ENCODE data around the gene RHOU.
"Not testable (repeated sequence)": the region's sequence is repeated elsewhere in the genome, so short reads cannot be mapped to it uniquely, and the experiment has no call there.

The RHOU gene

DNA sequence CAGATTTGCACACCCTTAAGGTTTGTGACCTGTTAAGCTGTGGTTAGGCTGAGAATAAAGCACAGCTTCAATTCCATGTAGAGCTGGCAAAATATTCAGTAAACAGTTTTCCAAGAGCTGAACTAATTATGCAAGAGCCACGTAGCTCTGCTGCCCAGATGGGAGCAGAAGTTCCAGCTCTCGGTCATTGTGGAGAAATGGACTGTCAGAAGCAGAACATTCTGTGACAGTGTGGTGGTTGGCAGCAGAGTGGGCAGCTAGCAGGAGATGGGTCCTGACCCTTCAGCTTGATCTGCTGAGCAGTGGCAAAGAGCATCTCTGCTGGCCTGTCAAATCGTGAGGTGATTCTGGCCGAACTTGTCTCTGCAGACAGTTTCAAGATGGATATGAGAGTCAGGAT, 23.2 kb downstream of the RHOU start:
- DNase-seq (ENCODE audit: low read depth): no peak

DNA sequence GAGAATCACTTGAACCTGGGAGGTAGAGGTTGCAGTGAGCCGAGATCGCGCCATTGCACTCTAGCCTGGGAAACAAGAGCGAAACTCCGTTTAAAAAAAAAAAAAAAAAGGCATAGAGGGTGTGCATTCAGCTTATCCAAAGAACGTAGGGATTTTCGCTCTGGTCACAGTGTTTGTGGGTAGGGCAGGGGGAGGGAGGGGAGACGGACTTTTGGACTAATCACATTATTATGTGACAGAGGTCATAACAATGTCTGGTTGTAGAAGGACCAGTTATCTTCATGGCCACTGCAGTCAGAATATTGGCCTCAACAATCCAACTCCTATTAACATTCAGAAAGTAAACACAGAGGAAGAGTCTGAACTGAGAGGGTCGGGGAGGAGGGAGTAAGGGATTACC, 25.7 kb downstream of the RHOU start:
- DNase-seq (ENCODE audit: low read depth): no peak

DNA sequence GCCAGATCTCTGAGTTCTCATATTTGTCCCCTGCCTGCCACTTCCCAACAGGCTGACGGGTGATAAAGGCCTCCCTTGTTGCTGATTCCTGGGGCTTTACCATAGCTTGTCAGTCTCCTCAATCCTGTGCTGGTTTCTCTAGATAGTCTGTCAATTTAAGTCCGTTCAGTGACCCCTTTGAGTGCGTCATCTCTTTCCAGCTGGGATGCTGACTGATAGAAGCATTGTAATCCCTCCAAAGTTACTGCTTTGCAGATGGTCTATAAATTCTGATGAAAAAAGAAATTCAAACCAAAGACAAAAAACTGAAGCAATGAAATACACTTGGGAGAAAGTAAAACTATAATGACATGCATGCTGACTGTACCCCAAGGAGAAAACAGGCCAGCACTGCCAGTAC, 28.3 kb downstream of the RHOU start:
- no peak for DNase-seq (ENCODE audit: low read depth)

DNA sequence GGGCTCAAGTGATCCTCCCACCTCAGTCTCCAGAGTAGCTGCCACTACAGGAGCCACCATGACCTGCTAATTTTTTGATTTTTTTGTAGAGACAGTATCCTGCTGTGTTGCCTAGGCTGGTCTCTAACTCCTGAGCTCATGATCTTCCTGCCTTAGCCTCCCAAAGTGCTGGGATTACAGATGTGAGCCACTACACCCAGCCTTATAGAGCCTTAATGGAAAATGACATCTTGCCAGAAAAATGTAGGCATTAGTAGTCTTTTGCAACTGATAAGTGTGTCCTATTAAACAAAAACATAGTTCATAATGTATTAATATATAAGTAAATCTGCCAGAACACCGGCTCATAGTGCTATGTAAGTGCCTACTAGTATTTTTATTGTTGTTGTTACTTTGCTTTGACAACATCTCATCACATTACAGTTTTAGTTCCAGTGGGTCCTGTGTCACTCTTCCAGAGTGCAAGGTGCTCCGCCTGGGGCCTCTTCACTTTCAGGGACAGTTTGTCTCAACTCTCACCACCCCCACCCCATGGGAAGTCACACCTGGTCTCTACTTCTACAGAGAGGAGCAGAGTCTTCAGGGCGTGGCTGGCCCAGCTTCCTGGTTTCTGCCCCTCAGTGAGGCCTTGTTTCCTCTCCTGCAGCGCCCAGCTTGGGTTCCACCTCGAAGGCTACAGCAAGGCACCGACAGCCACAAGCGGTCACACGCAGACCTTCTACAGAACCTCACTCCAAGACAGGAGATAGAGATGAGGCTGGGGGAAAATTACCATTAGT, 30.1 kb downstream of the RHOU start:
- DNase-seq (ENCODE audit: low read depth): no peak

DNA sequence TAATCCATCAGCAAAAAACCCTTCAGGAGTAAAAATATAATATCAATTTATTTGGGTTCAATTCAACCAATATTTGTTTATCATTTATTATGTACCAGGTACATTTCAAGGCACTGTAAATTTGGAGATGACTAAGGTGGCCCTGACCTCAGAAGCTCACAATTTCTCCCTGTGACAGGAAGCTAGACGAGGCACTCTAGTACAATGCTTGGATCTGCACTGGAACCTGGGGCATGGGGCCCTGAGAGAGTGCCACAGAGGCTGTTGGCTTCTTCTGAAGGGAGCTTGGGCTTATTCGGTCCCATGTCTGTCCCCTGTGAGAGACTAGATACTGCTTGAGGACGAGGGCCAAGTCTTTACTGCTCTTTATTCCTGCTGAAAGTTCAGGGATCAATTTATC, 31.5 kb downstream of the RHOU start:
- no peak for DNase-seq (ENCODE audit: low read depth)

DNA sequence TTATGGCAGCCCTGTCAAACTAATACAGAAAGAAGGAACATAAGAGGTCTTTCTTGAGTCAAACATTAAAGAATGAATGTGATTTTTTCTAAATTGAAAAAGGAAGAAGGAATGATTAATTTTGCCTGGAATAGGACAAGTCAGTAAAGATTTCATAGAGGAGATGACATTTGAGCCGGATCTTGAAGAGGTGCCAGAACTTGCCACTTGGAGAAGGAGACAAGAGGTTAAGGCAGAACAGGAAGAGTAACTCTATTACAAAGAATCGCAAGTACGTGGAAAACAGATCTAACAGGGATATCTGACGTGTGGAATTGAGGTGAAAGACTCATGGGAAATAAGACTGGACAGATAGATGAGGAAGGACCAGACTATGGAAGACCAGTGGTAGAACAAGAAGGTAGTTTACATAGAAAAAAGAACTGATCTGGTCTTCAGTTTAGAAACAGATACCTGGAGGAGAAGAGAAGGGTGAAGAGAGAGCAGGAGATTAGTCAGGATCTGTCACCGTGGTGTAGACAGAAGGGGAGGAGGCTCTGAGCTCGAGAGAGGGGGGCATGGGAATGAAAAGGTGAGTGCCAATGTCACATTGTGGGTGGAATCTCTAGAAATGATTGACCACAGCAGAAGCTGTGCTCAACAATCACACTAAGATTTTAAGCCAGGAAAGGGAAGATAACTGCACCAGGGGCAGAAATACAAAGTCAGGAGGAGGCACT, 32.5 kb downstream of the RHOU start:
- DNase-seq (ENCODE audit: low read depth): no peak

DNA sequence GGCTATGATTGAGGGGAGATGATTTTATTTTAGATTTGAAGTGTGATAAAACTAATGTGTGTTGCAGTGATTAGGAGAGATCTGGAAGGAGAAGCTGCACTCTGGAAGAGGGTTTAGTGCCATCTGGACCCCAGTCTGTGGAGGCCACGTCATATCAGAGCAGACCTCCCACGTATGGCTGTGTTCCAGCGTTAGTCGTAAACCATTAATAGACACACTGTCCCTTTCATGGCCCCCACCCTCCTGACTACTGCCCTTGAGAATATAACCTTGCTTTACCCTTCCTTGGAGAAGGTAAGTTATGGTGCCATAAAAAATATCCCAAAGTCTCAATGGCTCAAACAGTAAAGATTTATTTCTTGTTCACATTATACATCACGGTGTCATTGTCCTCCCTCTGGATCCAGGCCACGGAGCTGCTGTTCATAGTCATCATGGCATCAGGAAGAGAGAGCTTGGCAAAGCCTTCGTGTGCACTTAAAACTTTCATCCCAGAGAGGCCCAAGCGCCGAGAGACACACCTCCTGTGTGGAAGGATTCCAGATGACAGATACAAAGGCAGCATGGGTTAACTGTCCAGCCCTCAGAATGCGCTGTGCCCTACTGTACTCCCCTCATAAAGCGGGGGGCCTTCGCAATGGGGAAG, 33.2 kb downstream of the RHOU start:
- DNase-seq (ENCODE audit: low read depth): no peak

DNA sequence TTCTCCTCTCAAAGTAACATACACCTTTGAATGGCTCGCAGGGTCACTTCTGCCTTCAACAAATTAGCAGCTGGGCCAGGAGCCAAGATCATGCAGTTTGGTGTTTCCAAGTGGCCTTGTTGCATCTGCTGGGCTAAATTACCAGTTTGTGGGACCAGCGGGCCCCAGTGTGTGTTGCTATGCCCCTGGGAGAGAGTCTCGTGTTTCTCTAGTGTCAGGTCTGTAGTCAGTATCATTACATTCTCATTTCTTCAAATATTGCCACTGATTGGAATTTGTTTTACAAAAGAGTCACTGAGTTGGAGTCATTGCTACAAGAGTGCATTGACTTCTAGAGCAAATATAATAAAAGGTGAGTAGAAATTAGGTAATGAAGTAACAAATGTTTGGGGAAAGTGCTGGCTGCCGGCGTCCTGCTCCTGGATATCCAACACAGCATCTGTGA, 35.5 kb downstream of the RHOU start:
- DNase-seq (ENCODE audit: low read depth): no peak

DNA sequence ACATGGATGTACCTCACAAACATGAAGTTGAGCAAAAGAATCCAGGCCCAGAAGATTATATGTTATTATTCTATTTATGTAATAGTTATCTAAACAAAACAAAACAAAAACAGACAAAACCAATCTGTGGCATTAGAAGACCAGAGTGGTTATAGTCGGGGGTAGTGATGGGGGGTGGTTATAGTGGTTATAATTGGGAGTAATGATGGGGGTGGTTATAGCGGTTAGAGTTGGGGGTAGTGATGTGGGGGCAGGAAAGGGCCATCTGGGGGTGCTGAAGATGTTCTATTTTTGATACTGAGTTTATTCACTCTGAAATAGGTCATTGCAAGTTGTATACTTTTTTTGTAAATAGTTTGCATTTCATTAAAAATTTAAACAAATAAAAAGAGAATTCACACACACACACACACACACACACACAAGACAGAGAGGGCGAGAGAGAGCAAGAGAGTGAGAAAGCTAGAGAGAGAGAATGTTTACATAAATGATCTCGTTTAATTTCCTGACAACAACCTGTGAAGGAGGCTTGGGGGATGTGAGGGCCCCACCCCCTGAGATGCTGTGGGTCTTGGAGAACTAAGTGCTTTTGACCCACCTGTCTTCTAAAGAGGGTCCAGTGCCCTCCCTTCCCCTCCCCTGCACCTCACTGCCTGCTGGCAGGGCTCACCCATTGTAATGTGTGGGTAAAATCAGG, 37.4 kb downstream of the RHOU start:
- no peak for DNase-seq (ENCODE audit: low read depth)

DNA sequence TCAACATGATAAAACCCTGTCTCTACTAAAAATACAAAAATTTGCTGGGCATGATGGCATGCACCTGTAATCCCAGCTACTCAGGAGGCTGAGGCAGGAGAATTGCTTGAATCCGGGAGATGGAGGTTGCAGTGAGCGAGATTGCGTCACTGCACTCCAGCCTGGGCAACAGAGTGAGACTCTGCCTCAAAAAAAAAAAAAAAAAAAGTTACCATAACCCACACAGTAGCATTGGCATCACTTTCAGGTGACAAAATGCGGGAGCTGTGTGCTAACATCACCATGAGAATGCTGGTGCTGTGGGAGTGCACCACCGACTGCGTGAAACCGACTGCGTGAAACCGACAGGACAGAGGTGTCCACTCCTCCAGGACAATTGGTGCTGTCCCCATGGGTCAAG, 40.7 kb downstream of the RHOU start:
- not testable (repeated sequence) for DNase-seq (ENCODE audit: low read depth)

DNA sequence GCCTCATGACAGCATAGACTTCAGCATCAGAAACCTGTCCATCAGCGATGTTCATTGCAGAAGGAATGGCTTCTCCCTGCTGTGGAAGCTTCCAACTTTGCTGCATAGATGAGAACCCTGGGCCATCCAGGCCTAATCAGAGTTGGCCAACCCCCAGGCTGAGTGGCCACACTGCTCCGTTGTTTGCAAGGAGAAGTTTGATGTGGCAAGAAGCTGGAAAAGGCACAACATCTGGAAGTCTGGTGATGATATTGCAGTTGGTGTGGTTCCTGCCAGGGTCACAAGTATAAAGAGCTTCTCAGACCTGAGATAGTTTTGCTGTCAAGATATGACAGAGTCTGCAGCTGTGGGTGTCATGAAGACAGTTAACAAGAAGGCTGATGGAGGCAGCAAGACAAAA, 41.2 kb downstream of the RHOU start:
- DNase-seq (ENCODE audit: low read depth): no peak

DNA sequence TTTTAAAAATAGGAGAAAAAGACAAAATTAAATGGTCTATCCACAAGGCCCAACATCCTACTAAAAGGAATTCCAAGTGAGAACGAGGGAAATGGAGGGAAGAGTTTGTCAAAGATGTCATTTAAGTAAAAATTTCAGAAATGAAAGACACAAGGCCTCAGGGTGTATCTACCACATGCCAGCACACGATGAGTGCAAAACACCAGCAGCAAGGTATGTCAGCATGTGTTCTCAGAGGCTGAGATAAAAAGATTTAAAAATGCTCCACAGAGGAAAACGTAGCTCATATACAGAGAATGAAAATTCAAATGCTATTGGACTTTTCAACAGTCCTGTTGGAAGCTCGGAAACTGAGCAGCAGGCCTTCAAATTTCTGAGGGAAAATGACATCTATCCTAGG, 42.0 kb downstream of the RHOU start:
- no peak for DNase-seq (ENCODE audit: low read depth)

DNA sequence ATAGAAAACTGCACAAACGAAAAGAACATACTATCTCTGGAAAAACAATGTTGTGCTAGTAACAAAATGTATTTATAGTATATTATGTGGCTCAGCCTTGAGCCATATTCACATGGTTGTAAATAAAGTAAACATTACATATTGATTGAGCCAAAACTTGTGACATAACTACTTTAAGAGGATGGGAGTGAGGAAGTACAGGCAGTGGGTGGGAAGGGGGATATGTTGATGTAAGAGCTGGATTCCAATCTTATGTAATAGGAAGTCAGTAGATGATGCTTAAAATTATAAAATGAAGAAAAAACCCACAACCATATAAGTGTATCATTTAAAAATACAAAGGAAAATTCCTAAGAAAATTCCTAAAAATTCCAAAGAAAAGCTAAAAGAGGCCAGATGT, 42.7 kb downstream of the RHOU start:
- DNase-seq (ENCODE audit: low read depth): no peak

DNA sequence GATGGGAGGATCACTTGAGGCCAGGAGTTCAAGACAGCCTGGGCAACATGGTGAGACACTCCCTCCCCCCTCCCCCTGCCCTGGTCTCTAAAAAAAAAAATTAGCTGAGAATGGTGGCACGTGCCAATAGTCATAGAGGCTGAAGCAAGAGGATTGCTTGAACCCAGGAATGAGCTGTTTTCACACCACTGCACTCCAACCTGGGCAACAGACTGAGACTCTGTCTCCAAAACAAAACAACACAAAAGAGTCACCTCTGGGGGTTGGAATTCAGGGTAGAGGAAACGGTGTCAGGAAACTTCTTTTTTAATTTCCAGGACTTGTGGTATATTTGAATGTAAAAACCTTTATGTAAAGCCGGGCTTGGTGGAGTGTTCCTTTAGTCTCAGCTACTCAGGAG, 43.2 kb downstream of the RHOU start:
- DNase-seq (ENCODE audit: low read depth): no peak

DNA sequence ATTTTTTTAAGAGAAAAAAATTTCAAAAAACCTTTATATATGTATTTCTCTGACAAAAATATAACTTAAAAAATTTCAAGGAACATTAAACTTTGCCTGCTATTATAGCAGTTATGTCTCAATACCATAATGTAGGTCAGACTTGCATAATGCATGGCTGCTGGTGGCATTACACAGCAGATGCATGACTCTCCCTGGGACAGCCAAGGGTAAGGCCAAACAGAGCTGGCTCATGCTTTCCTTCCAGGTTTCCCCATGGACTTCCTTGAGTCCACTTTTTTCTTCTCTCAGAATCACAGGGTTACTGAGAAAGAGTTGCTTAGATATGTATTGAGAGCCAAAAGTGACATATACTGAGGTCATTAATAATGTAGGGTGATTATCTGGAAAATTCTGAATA, 43.7 kb downstream of the RHOU start:
- DNase-seq (ENCODE audit: low read depth): no peak

DNA sequence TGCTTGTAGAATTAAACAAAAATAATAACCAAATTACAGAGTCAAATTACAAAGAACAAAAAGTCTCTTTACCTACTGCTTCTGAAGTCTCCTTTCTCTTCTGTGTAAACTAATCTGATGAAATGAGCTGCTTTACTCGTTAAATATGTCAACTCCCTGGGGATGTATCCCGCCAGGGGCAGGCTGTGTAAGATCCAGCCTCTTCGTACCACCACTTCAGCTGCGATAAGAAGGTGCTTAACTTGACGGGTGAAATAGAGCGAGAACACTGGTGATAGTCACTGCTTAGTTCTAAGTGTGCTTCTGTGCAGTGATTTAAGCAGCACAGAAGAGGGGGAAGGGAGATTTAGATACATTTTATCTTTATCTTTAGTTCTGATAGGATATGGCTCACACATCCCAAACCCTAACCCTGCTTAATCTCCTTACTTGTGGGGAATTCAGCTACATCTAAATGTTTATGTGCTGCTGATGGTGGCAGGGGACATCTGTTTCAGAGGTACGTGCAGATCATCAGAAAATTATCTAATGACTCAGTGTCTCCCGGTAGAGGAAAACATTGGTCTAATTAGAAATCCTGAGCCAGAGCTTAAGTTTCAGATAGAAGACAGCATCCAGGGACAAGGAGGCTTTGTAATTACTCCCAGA, 46.0 kb downstream of the RHOU start:
- DNase-seq (ENCODE audit: low read depth): no peak

DNA sequence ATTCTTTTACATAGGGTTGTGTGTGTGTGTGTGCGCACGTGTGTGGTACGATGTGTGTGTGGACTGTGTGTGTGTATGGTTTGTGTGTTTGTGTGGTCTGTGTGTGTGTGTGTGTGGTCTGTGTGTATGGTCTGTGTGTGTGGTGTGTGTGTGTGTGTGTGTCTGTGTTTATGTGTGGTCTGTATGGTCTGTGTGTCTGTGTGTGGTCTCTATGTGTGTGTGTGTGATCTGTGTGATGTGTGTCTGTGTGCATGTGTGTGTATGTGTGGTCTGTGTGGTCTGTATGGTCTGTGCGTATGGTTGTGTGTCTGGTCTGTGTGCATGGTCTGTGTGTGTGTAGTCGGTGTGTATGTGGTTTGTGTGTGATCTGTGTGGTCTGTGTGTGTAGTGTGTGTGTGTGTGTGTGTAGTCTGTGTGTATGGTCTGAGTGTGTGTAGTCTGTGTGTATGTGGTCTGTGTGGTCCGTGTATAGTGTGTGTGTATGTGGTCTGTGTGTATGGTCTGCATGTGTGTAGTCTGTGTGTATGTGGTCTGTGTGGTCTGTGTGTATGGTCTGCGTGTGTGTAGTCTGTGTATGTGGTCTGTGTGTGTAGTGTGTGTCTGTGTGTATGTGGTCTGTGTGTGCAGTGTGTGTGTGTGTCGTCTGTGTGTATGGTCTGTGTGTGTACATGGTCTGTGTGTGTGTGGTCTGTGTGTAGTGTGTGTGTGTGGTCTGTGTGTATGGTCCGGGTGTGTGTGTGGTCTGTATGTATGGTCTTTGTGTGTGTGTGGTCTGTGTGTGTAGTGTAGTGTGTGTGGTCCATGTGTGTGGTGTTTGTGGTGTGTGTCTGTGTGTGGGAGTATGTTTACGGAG, 46.8 kb downstream of the RHOU start:
- DNase-seq (ENCODE audit: low read depth): no peak

DNA sequence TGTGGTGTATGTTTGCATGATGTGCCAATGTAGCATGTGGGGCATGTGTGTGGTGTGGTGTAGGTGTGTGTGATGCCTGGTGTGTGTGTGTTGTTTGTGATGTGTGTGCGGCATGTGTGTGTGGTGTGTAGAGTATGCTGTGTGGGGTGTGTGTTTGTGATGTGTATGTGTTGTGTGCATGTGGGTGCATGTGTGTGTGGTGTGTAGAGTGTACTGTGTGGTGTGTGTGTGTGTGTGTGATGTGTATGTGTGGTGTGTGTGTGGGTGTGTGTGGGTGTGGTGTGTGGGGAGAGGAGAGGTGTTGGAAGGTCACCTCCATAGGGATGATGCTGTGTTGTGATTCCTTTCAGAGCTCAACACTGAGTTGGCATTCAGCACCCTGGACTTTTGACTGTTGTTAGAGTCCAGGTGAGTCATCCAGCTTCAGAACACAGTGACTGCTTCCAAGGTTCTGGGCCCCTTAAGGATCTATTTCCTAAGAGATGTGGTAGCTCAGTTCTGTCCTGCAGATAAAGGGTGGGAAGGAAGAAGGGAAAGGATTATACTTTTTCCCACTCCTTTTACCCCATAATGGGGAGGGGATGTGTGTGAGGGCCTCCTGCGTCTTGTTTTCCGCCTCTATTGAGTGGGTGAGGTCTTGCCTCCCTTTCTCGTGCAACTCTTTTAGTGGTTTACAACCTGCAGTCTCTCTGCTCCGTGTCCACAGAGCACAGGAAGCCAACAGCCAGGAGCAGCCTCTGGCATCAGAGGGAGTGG, 47.6 kb downstream of the RHOU start:
- no peak for DNase-seq (ENCODE audit: low read depth)

DNA sequence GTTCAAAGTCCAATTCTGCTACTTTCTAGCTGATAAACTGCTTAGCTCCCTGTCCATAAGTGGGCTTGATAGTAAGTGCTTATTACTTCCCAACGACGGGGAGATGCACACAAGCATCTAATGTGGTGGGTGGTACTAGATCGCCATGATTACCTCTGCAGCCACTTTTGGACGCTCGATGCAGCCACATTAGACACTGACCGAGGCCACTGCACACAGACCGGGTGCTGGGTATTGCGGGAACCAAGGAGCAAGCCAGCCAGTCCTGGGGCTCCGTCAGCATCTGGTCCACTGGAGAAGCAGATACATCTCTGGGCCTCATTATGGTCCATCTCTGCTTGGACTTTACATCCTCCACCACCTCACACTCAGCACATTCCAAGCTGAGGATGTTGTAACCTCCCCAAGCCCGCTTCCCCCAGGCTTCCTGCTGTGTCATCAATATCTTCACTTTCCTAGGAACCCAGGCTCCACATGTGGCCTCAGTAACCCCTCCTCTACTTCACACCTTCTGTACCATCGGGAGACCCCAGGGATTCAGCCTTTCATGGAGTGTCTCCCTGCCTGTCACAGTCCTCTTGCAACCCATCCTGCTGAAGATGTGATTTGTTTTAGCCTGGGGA, 48.2 kb downstream of the RHOU start:
- no peak for DNase-seq (ENCODE audit: low read depth)

DNA sequence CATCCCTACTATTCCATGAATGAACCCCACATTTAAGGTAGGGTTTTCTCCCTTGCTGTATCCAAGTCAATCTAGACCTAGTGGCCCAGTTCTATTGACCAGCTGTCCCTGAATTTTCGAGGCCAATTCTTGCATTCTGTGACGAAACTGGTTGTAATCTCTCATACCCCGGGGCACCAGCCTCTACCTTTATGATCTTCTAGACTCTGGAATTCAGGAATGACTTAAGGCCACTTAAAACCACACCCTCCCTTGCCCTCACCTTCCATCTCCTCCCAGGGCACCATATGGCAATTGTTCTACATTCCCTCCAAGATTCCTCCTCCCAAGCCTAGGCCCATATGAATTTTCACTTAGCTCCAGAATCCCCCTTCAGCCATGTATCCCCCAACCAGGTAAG, 48.9 kb downstream of the RHOU start:
- no peak for DNase-seq (ENCODE audit: low read depth)

Data from activated T-cell treated with anti-CD3 and anti-CD28 coated beads for 24 hours (primary cell).